OCI-LY1 (cell line): ENCODE measurements around the gene GPR158.

Experiments used
- CTCF ChIP-seq: fragments of 200-600 bp; sonication (generic), shearing (Covaris generic); IDR thresholded peaks from 2 replicates; pipeline ENCODE4 v1.5.1; 2017; ENCODE audit warnings: mild to moderate bottlenecking, antibody characterized with exemption, low read length, moderate library complexity, mixed read lengths
- EZH2 ChIP-seq: fragments of 200-600 bp; sonication (generic), shearing (Covaris generic); IDR thresholded peaks from 2 replicates; pipeline ENCODE4 v1.8.0; 2017; ENCODE audit warnings: borderline replicate concordance, mixed run types, mild to moderate bottlenecking, antibody characterized with exemption, low read length, moderate library complexity, mixed read lengths

DNA sequence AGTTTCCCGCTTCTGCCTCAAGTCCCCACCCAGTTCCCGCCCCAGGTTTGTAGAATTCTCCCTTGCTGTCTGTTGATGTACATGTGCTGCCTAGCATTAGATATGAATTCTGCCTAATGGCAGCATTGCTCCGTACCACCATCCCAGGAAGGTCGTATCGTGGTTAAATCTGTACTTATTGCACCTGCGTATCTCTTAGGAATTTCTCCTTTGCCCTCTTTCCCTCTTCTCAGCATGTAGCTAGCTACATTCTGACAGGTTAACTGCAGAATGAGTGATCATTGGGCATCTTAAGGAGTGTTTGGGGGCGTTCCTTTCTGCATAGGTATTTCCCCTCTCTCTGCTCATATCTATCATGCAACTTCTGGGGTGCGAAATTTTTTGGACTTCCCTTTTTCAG, 293.1 kb downstream of the GPR158 start:
- TF ChIP-seq EZH2 (no peak), CTCF (no peak)
